ENCODE results near the gene SORCS2.
"Not testable (repeated sequence)": the region's sequence is repeated elsewhere in the genome, so short reads cannot be mapped to it uniquely, and the experiment has no call there.

SORCS2 gene

GRCh38 chr4:7159923-7160322 lies 32.4 kb upstream of the SORCS2 start:
- in situ Hi-C loops (cut with MboI; ENCODE audit: low sequenced_read_pairs) = no loop called here

- in situ Hi-C loops (cut with MboI; ENCODE audit: low sequenced_read_pairs) = no loop called here
Measured at GRCh38 chr4:7160439-7160838, 31.9 kb upstream of the SORCS2 start.

DNA sequence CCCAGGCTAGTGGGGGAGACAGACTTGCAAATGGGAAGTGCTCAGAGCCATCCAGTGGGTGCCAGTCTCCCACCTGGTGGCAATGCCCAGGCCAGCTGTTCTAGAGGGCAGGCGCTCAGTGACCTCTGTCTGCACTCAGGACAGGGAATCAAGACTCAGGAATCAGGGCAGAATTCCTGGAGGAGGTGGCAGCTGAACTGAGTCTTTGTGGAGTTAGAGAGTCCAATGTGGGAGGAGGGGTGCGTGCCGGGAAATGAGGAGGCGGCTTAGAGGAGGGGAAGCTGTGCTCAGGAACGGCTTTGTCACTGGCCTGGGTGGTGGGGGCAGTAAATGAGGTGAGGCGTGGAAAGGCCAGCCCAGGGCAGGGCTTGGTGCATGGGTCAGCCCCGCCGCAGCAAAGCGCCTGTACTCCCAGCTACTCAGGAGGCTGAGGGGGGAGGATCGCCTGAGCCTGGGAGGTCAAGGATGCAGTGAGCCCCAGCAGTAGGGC lies 31.3 kb upstream of the SORCS2 start:
- in situ Hi-C loops (cut with MboI; ENCODE audit: low sequenced_read_pairs) = no loop called here

- in situ Hi-C loops (cut with MboI; ENCODE audit: low sequenced_read_pairs) = no loop called here
Measured at GRCh38 chr4:7161721-7162214, 30.6 kb upstream of the SORCS2 start.

GRCh38 chr4:7165056-7165873 lies 27.1 kb upstream of the SORCS2 start:
- in situ Hi-C loops (cut with MboI; ENCODE audit: low sequenced_read_pairs) = not testable (repeated sequence)

DNA sequence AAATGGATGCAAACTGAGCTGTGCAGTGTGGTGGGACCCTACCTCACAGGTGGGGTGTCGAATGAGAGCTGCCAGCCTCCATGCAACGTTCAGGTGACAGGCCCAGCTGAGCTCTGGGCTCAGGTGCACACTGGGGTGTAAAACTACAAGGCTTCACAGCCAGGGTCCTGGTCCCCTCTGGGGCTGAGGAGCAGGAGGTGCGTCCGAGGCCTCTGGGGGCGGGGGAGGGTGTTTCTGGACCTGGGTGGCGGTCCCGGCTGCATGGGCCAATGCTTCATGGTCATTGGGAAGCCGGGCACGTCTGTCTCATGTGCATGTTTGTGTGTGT lies 26.5 kb upstream of the SORCS2 start:
- in situ Hi-C loops (cut with MboI; ENCODE audit: low sequenced_read_pairs) = no loop called here

- in situ Hi-C loops (cut with MboI; ENCODE audit: low sequenced_read_pairs) = no loop called here
Measured at GRCh38 chr4:7166237-7166636, 26.1 kb upstream of the SORCS2 start.

- in situ Hi-C loops (cut with MboI; ENCODE audit: low sequenced_read_pairs) = no loop called here
Measured at GRCh38 chr4:7166981-7167700, 25.2 kb upstream of the SORCS2 start.

GRCh38 chr4:7167706-7168105 lies 24.6 kb upstream of the SORCS2 start:
- in situ Hi-C loops (cut with MboI; ENCODE audit: low sequenced_read_pairs) = no loop called here

- in situ Hi-C loops (cut with MboI; ENCODE audit: low sequenced_read_pairs) = no loop called here
Measured at GRCh38 chr4:7168106-7168505, 24.2 kb upstream of the SORCS2 start.

GRCh38 chr4:7169134-7169533 lies 23.2 kb upstream of the SORCS2 start:
- in situ Hi-C loops (cut with MboI; ENCODE audit: low sequenced_read_pairs) = no loop called here

- in situ Hi-C loops (cut with MboI; ENCODE audit: low sequenced_read_pairs) = no loop called here
Measured at GRCh38 chr4:7170012-7170411, 22.3 kb upstream of the SORCS2 start.

- in situ Hi-C loops (cut with MboI; ENCODE audit: low sequenced_read_pairs) = no loop called here
Measured at GRCh38 chr4:7171191-7171900, 21.0 kb upstream of the SORCS2 start.

DNA sequence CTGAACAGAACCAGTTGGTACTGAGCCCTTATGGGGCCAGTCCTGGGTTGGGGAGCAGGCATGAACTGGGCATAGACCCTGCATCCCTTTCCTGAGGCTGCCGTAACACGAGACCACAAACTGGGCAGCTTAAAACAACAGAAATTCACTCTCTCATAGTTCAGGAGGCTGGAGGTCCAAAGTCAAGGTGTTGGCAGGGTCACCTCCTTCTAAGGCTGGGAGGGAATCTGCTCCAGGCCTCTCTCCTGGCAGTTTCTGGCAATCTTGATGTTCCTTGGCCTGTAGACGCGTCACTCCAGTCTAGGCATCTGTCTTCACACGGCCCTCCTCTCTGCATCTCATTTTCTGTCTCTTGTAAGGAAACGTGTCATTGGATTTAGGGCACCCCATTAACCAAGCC lies 19.8 kb upstream of the SORCS2 start:
- in situ Hi-C loops (cut with MboI; ENCODE audit: low sequenced_read_pairs) = no loop called here

GRCh38 chr4:7172946-7173345 lies 19.4 kb upstream of the SORCS2 start:
- in situ Hi-C loops (cut with MboI; ENCODE audit: low sequenced_read_pairs) = no loop called here

DNA sequence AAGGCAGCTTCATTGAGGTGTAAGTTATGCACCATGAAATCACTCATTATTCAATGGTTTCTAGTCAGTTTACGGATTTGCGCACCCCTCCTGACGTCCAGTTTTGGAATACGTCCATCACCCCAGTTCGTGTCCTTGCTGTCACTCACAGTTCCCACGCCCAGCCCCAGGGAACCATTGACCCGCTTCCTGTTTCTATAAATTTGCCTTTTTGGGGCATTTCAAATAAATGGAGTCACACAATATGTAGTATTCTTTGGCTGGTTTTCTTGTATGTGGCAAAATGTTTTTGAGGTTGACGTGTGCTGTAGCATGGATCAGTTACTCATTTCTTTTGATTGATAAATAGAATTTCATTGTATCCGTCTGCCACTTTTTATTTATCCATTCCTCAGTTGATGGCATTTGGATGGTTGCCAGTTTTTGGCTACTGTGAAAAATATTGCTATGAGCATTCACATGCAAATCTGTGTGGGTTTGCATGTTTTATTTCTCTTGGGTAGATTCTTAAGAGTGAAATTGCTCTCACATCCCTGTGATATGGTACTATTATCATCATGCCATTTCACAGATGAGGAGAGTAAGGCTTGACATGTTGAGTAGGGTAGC lies 18.4 kb upstream of the SORCS2 start:
- in situ Hi-C loops (cut with MboI; ENCODE audit: low sequenced_read_pairs) = no loop called here

DNA sequence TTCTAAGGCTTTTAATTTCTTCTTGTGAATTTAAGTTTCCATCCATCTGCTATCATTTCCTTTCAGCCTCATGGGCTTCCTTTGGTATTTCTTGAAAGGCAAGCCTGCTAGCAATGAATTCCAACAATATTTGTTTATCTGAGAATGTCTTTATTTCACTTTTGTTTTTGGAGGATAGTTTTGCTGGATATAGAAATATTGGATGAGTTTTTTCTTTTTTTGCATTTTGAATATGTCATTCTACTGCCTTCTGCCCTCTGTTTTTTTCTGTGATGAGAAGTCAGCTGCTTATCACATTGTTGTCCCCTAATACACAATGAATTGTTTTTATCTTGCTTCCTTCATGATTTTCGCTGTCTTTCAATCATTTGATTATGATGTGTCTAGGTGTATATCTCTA lies 13.2 kb upstream of the SORCS2 start:
- in situ Hi-C loops (cut with MboI; ENCODE audit: low sequenced_read_pairs) = no loop called here

- in situ Hi-C loops (cut with MboI; ENCODE audit: low sequenced_read_pairs) = no loop called here
Measured at GRCh38 chr4:7180938-7181337, 11.4 kb upstream of the SORCS2 start.

- in situ Hi-C loops (cut with MboI; ENCODE audit: low sequenced_read_pairs) = no loop called here
Measured at GRCh38 chr4:7182616-7183015, 9.7 kb upstream of the SORCS2 start.

DNA sequence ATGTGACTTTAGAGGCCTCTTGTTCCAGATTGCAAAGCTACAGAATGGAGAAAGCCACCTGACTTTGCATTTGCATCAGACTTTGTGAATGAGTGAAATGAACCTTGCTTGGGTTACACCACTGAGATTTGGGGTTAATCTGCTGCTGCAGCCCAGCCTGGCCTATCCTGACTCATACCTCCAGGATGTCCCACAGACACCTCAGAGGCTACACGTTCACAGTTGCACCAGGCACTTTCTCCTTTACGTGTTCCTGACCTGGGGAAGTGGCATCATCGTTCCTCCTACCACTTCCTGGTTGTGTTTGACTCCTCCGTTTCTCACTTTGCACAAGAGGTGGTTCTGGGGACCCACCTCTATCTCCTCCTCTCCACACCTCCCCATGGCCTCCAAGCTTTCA lies 9.2 kb upstream of the SORCS2 start:
- in situ Hi-C loops (cut with MboI; ENCODE audit: low sequenced_read_pairs) = no loop called here

- in situ Hi-C loops (cut with MboI; ENCODE audit: low sequenced_read_pairs) = no loop called here
Measured at GRCh38 chr4:7183780-7184460, 8.4 kb upstream of the SORCS2 start.
